Endodermal cell (in vitro differentiated cells): Measurements from ENCODE around the gene EXOSC10. TPM values are rescaled to one million over a fixed set of nuclear protein-coding genes. Genes with fewer than 3 reads are reported as not detected.

Experiments
- DNase-seq: peaks from one replicate; pipeline ENCODE4 v3.0.0-alpha.2; 2017
- H3K27ac ChIP-seq: 2 replicates; pipeline ENCODE4 v1.5.1; 2013; ENCODE audit warnings: mild to moderate bottlenecking, low read depth, low read length, moderate library complexity
- H3K27me3 ChIP-seq: 2 replicates; pipeline ENCODE4 v1.6.1; 2013; ENCODE audit warnings: mild to moderate bottlenecking, low read length, moderate library complexity; ENCODE audit not compliant: insufficient read depth, control insufficient read depth, poor library complexity, severe bottlenecking
- H3K36me3 ChIP-seq: 2 replicates; pipeline ENCODE4 v1.7.0; 2013; ENCODE audit warnings: mild to moderate bottlenecking, low read length, moderate library complexity; ENCODE audit not compliant: control insufficient read depth, insufficient read depth
- H3K4me1 ChIP-seq: one replicate; pipeline ENCODE4 v1.7.0; 2013; ENCODE audit warnings: low read length; ENCODE audit not compliant: control insufficient read depth, insufficient read depth
- H3K4me3 ChIP-seq: 2 replicates; pipeline ENCODE4 v1.5.1; 2013; ENCODE audit warnings: mild to moderate bottlenecking, low read length, moderate library complexity
- H3K9ac ChIP-seq: 2 replicates; pipeline ENCODE4 v1.6.1; 2013; ENCODE audit warnings: mild to moderate bottlenecking, low read length, moderate library complexity; ENCODE audit not compliant: poor library complexity, severe bottlenecking; ENCODE audit errors: extremely low read depth
- H3K9me3 ChIP-seq: 2 replicates; pipeline ENCODE4 v1.6.1; 2013; ENCODE audit warnings: mild to moderate bottlenecking, low read length, moderate library complexity; ENCODE audit not compliant: control insufficient read depth
- H3K27ac Mint-ChIP-seq: 2 replicates; pipeline ENCODE4 v1.8.0; 2020; ENCODE audit warnings: mixed read lengths
- H3K27me3 Mint-ChIP-seq: 2 replicates; pipeline ENCODE4 v1.8.0; 2021; ENCODE audit warnings: mild to moderate bottlenecking, mixed read lengths; ENCODE audit not compliant: insufficient read depth
- H3K36me3 Mint-ChIP-seq: 2 replicates; pipeline ENCODE4 v1.8.0; 2020; ENCODE audit warnings: low read depth, mixed read lengths
- H3K4me1 Mint-ChIP-seq: 2 replicates; pipeline ENCODE4 v1.8.0; 2020; ENCODE audit warnings: mixed read lengths
- H3K4me3 Mint-ChIP-seq: 2 replicates; pipeline ENCODE4 v1.8.0; 2020; ENCODE audit warnings: mild to moderate bottlenecking, moderate library complexity, mixed read lengths
- H3K9me3 Mint-ChIP-seq: 2 replicates; pipeline ENCODE4 v1.8.0; 2020; ENCODE audit warnings: mild to moderate bottlenecking, mixed read lengths
- CTCF ChIP-seq: fragments of 200-600 bp; sonication (generic); conservative IDR thresholded peaks from 2 replicates; pipeline ENCODE4 v1.5.0; 2021; ENCODE audit warnings: antibody characterized with exemption, mild to moderate bottlenecking
- WGBS, 2 experiments: methylation state at CpG; one replicate each; pipeline versions ENCODE4 v1.1.5 to v1.1.7; 2013; ENCODE audit warnings: missing lambda C conversion rate in 2 of 2, mixed read lengths in 1 of 2; ENCODE audit not compliant: insufficient coverage in 1 of 2, insufficient read length in 1 of 2; 5-methylcytosine and 5-hydroxymethylcytosine counted together
- total RNA-seq, 2 donors: library from RNA; stranded (reverse); fragmentation: NEBNext Ultra II Directional in 1 of 2; extraction: Animal tissue kit (Norgen Biotek cat#: 25700) in 1 of 2; gene quantifications; 2 replicates in 1 of 2; 3 replicates in 1 of 2; pipeline ENCODE4 v1.2.1, GENCODE V29; 2021

Gene EXOSC10
- total RNA-seq, 2 donors from 2014 or later: 81.4 to 89.7 TPM

- no peak for DNase-seq
- Histone ChIP-seq H3K36me3 (no peaks in the 10 kb centered on the region), H3K4me3 (no peak within 1 kb of the TSS), H3K27ac (no peak within 1 kb of the TSS), H3K9ac (no peak within 1 kb of the TSS), H3K27me3 (no peaks in the 10 kb centered on the region), H3K9me3 (no peaks in the 10 kb centered on the region), H3K4me1 (no peaks in the 10 kb centered on the region)
- H3K27ac Mint-ChIP-seq: no peak within 1 kb of the TSS
- peaks cover 2% of the 10 kb centered on the region for H3K4me1 Mint-ChIP-seq
- 89 to 92% methylated on average over 21 to 28 of the region's 28 CpGs for WGBS, 2 experiments
- no peaks in the 10 kb centered on the region for H3K9me3 Mint-ChIP-seq
- H3K36me3 Mint-ChIP-seq: no peaks in the 10 kb centered on the region
- TF ChIP-seq CTCF: no peak
- H3K27me3 Mint-ChIP-seq: no peaks in the 10 kb centered on the region
- no peak within 1 kb of the TSS for H3K4me3 Mint-ChIP-seq
Observed at GRCh38 chr1:11046625-11047365, 52.9 kb downstream of the EXOSC10 start, which contains the start of gene MASP2. MASP2 (minus strand) TSS chr1:11047239; CDS start chr1:11047207, 32 bp downstream.

- no peak overlapping the region for H3K27ac ChIP-seq
- no peaks in the 10 kb centered on the region for H3K9me3 ChIP-seq
- Mint-ChIP-seq H3K9me3 (no peaks in the 10 kb centered on the region), H3K36me3 (no peaks in the 10 kb centered on the region), H3K4me3 (no peak overlapping the region), H3K27ac (no peak overlapping the region), H3K4me1 (peaks cover 2% of the 10 kb centered on the region), H3K27me3 (no peaks in the 10 kb centered on the region)
- H3K27me3 ChIP-seq: no peaks in the 10 kb centered on the region
- 88 to 93% methylated on average over 3 to 8 of the region's 8 CpGs for WGBS, 2 experiments
- H3K9ac ChIP-seq: no peak overlapping the region
- no peak for TF ChIP-seq CTCF
- H3K36me3 ChIP-seq: no peaks in the 10 kb centered on the region
- no peak for DNase-seq
- H3K4me3 ChIP-seq: no peak overlapping the region
- H3K4me1 ChIP-seq: no peaks in the 10 kb centered on the region
Observed at GRCh38 chr1:11046270-11046566, 53.5 kb downstream of the EXOSC10 start.

GRCh38 chr1:11045428-11046269, 54.0 kb downstream of the EXOSC10 start:
- 79 to 81% methylated on average over 24 to 32 of the region's 32 CpGs for WGBS, 2 experiments

More at GRCh38 chr1:11045428-11046269, 54.0 kb downstream of the EXOSC10 start:
- Histone ChIP-seq H3K4me3 (no peak overlapping the region), H3K27ac (no peak overlapping the region), H3K9me3 (no peaks in the 10 kb centered on the region), H3K9ac (no peak overlapping the region), H3K4me1 (no peaks in the 10 kb centered on the region), H3K36me3 (no peaks in the 10 kb centered on the region), H3K27me3 (no peaks in the 10 kb centered on the region)
- peak overlapping the region; percentile 52 for H3K27ac Mint-ChIP-seq
- TF ChIP-seq CTCF: no peak
- no peaks in the 10 kb centered on the region for H3K36me3 Mint-ChIP-seq
- peaks cover 2% of the 10 kb centered on the region for H3K4me1 Mint-ChIP-seq
- no peaks in the 10 kb centered on the region for H3K9me3 Mint-ChIP-seq
- no peaks in the 10 kb centered on the region for H3K27me3 Mint-ChIP-seq
- H3K4me3 Mint-ChIP-seq: peak overlapping the region; percentile 30
- peak; percentile 89 for DNase-seq
